ENCODE measurements around the gene RPP38.

- TF ChIP-seq, protein P1, sequence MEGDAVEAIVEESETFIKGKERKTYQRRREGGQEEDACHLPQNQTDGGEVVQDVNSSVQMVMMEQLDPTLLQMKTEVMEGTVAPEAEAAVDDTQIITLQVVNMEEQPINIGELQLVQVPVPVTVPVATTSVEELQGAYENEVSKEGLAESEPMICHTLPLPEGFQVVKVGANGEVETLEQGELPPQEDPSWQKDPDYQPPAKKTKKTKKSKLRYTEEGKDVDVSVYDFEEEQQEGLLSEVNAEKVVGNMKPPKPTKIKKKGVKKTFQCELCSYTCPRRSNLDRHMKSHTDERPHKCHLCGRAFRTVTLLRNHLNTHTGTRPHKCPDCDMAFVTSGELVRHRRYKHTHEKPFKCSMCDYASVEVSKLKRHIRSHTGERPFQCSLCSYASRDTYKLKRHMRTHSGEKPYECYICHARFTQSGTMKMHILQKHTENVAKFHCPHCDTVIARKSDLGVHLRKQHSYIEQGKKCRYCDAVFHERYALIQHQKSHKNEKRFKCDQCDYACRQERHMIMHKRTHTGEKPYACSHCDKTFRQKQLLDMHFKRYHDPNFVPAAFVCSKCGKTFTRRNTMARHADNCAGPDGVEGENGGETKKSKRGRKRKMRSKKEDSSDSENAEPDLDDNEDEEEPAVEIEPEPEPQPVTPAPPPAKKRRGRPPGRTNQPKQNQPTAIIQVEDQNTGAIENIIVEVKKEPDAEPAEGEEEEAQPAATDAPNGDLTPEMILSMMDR (IDR thresholded peaks at IDR 0.05; ENCODE audit: insufficient read depth, low read length, poor library complexity, severe bottlenecking) = no peak
- TF ChIP-seq EZH2phosphoT487 (conservative IDR thresholded peaks at IDR 0.05; ENCODE audit: low read length) = no peak
Observed at GRCh38 chr10:15060638-15061037, 36.5 kb upstream of the RPP38 start.
